DOHH2 (cell line): ENCODE measurements around the gene E2F4.

Source experiments
- EZH2phosphoT487 ChIP-seq: fragments of 200-600 bp; sonication (generic); IDR thresholded peaks from 2 replicates; pipeline ENCODE4 v1.6.1; 2017; ENCODE audit warnings: borderline replicate concordance, mild to moderate bottlenecking, antibody characterized with exemption, low read length, moderate library complexity, mixed read lengths
- TF ChIP-seq, protein P1 (sequence below): fragments of 200-600 bp; sonication (generic); IDR thresholded peaks from one replicate; pipeline ENCODE4 v1.5.1; 2014; ENCODE audit warnings: antibody characterized with exemption, mild to moderate bottlenecking, low read depth, low read length; ENCODE audit not compliant: poor library complexity, severe bottlenecking

DNA sequence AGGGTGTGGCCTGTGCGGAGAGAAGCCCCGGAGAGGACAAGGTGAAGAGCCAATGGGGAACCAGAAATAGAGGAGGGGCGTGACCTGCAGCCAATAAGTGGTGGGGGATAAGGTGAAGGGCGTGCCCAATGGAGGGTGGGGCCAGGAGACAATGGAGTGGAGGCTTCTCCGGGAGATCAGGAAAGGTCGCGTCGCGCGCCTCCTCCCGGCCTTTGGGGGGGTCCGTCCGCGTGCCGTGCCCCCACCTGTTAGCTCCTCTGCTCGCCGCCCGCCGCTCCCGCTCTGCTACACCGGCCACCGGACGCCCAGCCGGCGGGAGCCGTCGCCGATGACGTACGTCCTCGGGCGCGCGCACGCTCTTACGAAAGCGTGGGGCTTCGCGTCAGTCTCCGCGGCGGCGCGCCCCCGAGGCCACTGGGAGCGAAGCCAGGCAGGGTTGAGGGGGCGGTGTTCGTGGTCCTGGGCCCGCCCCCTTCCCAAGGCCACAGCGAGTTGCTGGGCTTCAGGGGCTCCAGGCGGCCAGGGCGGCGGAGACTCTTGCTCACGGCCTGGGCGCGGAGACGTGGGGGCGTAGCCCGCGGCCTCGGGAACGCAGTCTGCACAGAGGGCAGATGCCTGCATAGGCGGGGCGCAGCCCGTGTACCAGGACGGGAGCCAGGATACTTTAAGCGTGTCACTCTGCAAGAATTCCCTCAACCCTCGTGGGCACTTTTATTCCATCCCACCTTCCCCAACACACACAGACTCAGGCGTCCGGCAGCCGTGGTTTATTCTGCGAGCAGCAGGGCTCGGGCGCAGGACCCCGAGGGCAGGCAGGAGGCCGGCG lies 8.1 kb upstream of the E2F4 start, which contains the start of gene MATCAP1:
- TF ChIP-seq, protein P1, sequence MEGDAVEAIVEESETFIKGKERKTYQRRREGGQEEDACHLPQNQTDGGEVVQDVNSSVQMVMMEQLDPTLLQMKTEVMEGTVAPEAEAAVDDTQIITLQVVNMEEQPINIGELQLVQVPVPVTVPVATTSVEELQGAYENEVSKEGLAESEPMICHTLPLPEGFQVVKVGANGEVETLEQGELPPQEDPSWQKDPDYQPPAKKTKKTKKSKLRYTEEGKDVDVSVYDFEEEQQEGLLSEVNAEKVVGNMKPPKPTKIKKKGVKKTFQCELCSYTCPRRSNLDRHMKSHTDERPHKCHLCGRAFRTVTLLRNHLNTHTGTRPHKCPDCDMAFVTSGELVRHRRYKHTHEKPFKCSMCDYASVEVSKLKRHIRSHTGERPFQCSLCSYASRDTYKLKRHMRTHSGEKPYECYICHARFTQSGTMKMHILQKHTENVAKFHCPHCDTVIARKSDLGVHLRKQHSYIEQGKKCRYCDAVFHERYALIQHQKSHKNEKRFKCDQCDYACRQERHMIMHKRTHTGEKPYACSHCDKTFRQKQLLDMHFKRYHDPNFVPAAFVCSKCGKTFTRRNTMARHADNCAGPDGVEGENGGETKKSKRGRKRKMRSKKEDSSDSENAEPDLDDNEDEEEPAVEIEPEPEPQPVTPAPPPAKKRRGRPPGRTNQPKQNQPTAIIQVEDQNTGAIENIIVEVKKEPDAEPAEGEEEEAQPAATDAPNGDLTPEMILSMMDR, result peak; percentile 10
- no peak for TF ChIP-seq EZH2phosphoT487
